Suprapubic skin (tissue), 4 donors: ENCODE measurements around the gene ZNRD2. TPM values are rescaled to one million over a fixed set of nuclear protein-coding genes. Genes with fewer than 3 reads are reported as not detected.

Experiments used
- DNase-seq, 2 donors: peaks; one replicate each; pipeline ENCODE4 v3.0.0-alpha.2; 2019; ENCODE audit warnings: low spot score in 2 of 2
- H3K27ac ChIP-seq: fragments of 200-600 bp; sonication (generic); one replicate; pipeline ENCODE4 v1.5.1; 2019
- H3K27me3 ChIP-seq: fragments of 200-600 bp; sonication (generic); one replicate; pipeline ENCODE4 v1.5.1; 2019
- H3K36me3 ChIP-seq: fragments of 200-600 bp; sonication (generic); one replicate; pipeline ENCODE4 v1.5.1; 2019
- H3K4me1 ChIP-seq: fragments of 200-600 bp; sonication (generic); one replicate; pipeline ENCODE4 v1.5.1; 2019
- H3K4me3 ChIP-seq: fragments of 200-600 bp; sonication (generic); one replicate; pipeline ENCODE4 v1.5.1; 2019; ENCODE audit warnings: mild to moderate bottlenecking
- H3K9me3 ChIP-seq: fragments of 200-600 bp; sonication (generic); one replicate; pipeline ENCODE4 v1.5.1; 2019
- EP300 ChIP-seq: sonication (generic); formaldehyde crosslinking; IDR thresholded peaks from one replicate; pipeline ENCODE4 v1.6.1; 2017; ENCODE audit warnings: antibody characterized with exemption
- POLR2A ChIP-seq, 2 donors: fragments of 450-650 bp; IDR thresholded peaks; one replicate each; pipeline ENCODE4 v1.6.1; 2017; ENCODE audit warnings: antibody characterized with exemption in 2 of 2, mild to moderate bottlenecking in 2 of 2, moderate library complexity in 2 of 2
- POLR2AphosphoS5 ChIP-seq, 3 donors: sonication (generic); formaldehyde crosslinking; IDR thresholded peaks; one replicate each; pipeline ENCODE4 v1.6.1; 2017; ENCODE audit warnings: antibody characterized with exemption in 3 of 3
- WGBS: methylation state at CpG from one replicate; pipeline ENCODE4 v1.1.5; 2018; 5-methylcytosine and 5-hydroxymethylcytosine counted together
- total RNA-seq, 4 donors: library from RNA; depleted of rRNA; stranded (reverse); fragments of >200 nt; gene quantifications; one replicate each; pipeline ENCODE4 v1.1.0, GENCODE V29; 2016
- TF ChIP-seq, protein P1 (sequence below), 2 donors: fragments of 200-600 bp in 1 of 2; fragments of 450-650 bp in 1 of 2; sonication (generic) in 1 of 2; IDR thresholded peaks; one replicate each; pipeline ENCODE4 v1.5.1; 2016 to 2019; ENCODE audit warnings: antibody characterized with exemption in 2 of 2, mild to moderate bottlenecking in 1 of 2, moderate library complexity in 1 of 2

Gene ZNRD2
- total RNA-seq, 4 donors from 2014 or later, result 60.9 to 97.4 (median 77.9) TPM

GRCh38 chr11:65559535-65559934 lies 10.7 kb upstream of the ZNRD2 start:
- H3K9me3 ChIP-seq, result no peaks in the 10 kb centered on the region
- H3K4me3 ChIP-seq, result no peak overlapping the region
- WGBS, result 68% methylated on average over 5 of the region's 5 CpGs
- no peaks in the 10 kb centered on the region for H3K27me3 ChIP-seq
- TF ChIP-seq, protein P1, sequence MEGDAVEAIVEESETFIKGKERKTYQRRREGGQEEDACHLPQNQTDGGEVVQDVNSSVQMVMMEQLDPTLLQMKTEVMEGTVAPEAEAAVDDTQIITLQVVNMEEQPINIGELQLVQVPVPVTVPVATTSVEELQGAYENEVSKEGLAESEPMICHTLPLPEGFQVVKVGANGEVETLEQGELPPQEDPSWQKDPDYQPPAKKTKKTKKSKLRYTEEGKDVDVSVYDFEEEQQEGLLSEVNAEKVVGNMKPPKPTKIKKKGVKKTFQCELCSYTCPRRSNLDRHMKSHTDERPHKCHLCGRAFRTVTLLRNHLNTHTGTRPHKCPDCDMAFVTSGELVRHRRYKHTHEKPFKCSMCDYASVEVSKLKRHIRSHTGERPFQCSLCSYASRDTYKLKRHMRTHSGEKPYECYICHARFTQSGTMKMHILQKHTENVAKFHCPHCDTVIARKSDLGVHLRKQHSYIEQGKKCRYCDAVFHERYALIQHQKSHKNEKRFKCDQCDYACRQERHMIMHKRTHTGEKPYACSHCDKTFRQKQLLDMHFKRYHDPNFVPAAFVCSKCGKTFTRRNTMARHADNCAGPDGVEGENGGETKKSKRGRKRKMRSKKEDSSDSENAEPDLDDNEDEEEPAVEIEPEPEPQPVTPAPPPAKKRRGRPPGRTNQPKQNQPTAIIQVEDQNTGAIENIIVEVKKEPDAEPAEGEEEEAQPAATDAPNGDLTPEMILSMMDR (IDR thresholded peaks at IDR 0.05), result no peak
- TF ChIP-seq EP300, result no peak
- no peak for TF ChIP-seq POLR2A (IDR thresholded peaks at IDR 0.05)
- TF ChIP-seq POLR2AphosphoS5 (IDR thresholded peaks at IDR 0.05), result no peak
- no peaks in the 10 kb centered on the region for H3K36me3 ChIP-seq
- H3K4me1 ChIP-seq, result peaks cover 67% of the 10 kb centered on the region
- no peak for DNase-seq
- H3K27ac ChIP-seq, result peak overlapping the region; percentile 87

- no peak for DNase-seq
- WGBS, result 32% methylated on average over 5 of the region's 5 CpGs
- Histone ChIP-seq H3K4me1 (peaks cover 62% of the 10 kb centered on the region), H3K27ac (peak overlapping the region; percentile 87), H3K4me3 (no peak overlapping the region), H3K9me3 (no peaks in the 10 kb centered on the region), H3K27me3 (no peaks in the 10 kb centered on the region), H3K36me3 (no peaks in the 10 kb centered on the region)
- no peak for TF ChIP-seq POLR2AphosphoS5 (IDR thresholded peaks at IDR 0.05)
- no peak for TF ChIP-seq POLR2A (IDR thresholded peaks at IDR 0.05)
- no peak for TF ChIP-seq EP300
- TF ChIP-seq, protein P1 (IDR thresholded peaks at IDR 0.05), result no peak
Observed at GRCh38 chr11:65559951-65560537, 10.2 kb upstream of the ZNRD2 start.

DNA sequence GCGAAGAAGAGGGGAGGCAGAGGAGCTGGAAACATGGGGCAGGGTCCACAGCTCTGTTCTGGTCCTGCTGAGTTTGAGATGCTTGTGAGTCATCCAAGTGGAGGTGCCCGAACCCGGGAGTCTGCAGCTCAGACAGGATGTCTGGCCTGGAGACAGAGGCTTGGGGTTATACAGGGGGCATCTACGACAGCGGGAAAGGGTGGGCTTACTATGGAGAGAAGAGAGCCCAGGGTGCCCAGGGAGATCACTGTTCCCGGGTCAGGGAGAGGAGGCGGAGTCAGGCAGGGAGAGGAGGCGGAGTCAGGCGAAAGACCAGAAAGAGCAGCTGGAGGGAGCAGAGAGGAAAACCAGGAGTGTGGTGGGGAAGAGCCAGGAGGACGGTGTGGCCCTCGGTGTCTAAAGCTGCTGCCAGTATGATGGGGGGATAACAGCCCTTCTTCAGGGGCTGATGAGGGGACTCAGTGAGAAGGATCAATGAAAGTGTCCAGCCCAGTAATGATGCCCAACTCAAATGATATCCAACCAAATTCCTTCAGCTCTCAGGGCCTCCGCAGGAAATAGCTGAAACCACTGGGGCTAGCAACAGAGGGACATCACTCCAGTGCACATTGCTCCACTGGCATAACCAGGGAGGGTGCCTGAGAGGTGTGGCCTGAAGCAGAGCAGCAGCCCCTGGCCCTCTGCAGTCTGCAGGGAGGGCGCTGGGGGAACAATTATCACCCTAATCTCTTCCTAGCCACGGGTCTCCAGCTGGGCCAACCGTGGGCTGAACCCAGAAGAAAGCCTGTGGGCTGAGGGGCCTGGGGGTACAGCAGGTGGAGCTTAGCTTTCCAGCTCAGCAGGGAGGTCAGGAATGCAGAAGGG lies 9.5 kb upstream of the ZNRD2 start:
- Histone ChIP-seq H3K4me1 (peaks cover 60% of the 10 kb centered on the region), H3K27me3 (no peaks in the 10 kb centered on the region), H3K4me3 (no peak overlapping the region), H3K27ac (peak overlapping the region; percentile 87), H3K9me3 (no peaks in the 10 kb centered on the region), H3K36me3 (no peaks in the 10 kb centered on the region)
- 33% methylated on average over 15 of the region's 15 CpGs for whole genome bisulfite sequencing
- DNase-seq, result no peak
- TF ChIP-seq POLR2AphosphoS5 (IDR thresholded peaks at IDR 0.05) (no peak), POLR2A (IDR thresholded peaks at IDR 0.05) (no peak), EP300 (no peak)
- TF ChIP-seq, protein P1 (IDR thresholded peaks at IDR 0.05), result no peak

GRCh38 chr11:65562020-65562419 lies 8.3 kb upstream of the ZNRD2 start:
- 93% methylated on average over 7 of the region's 7 CpGs for WGBS
- no peak for DNase-seq
- H3K27me3 ChIP-seq, result no peaks in the 10 kb centered on the region
- no peak overlapping the region for H3K4me3 ChIP-seq
- H3K27ac ChIP-seq, result no peak overlapping the region
- H3K9me3 ChIP-seq, result no peaks in the 10 kb centered on the region
- no peak for TF ChIP-seq EP300
- TF ChIP-seq, protein P1 (IDR thresholded peaks at IDR 0.05), result no peak
- TF ChIP-seq POLR2AphosphoS5 (IDR thresholded peaks at IDR 0.05), result no peak
- no peak for TF ChIP-seq POLR2A (IDR thresholded peaks at IDR 0.05)
- no peaks in the 10 kb centered on the region for H3K36me3 ChIP-seq
- H3K4me1 ChIP-seq, result peaks cover 56% of the 10 kb centered on the region

GRCh38 chr11:65562788-65563187 lies 7.5 kb upstream of the ZNRD2 start:
- WGBS, result 81% methylated on average over 9 of the region's 9 CpGs
- TF ChIP-seq, protein P1 (IDR thresholded peaks at IDR 0.05), result no peak
- TF ChIP-seq POLR2AphosphoS5 (IDR thresholded peaks at IDR 0.05) (no peak), EP300 (no peak), POLR2A (IDR thresholded peaks at IDR 0.05) (no peak)
- no peaks in the 10 kb centered on the region for H3K9me3 ChIP-seq
- no peaks in the 10 kb centered on the region for H3K27me3 ChIP-seq
- H3K27ac ChIP-seq, result no peak overlapping the region
- H3K36me3 ChIP-seq, result peaks cover 2% of the 10 kb centered on the region
- H3K4me1 ChIP-seq, result peaks cover 49% of the 10 kb centered on the region
- H3K4me3 ChIP-seq, result no peak overlapping the region
- DNase-seq, result no peak
